ENCODE measurements around the gene PHF21A.
A peak's percentile ranks its signal among the peaks of the same experiment; 100 is the strongest.
"Not testable (repeated sequence)": the region's sequence is repeated elsewhere in the genome, so short reads cannot be mapped to it uniquely, and the experiment has no call there.

PHF21A gene

DNA sequence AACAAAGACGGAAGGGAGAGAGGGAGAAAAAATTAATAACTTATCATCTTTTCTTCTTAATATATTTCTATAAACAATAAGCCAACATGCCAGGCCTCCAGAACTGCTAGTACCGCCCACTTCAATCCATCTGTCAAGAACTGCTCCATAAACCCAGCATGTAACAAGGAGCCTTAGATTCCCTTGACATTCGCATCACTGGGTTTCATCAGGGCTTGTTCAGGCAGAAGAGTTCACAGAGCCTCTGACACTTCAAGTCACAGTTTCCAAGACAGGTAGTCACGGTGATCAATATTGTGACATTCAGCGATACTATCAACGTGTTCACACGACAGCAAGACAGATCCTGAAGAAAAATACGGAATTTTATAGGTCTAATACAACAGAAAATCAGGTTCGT lies 137.1 kb downstream of the PHF21A start:
- no peak for DNase-seq (ENCODE audit: low read depth in 2 of 2)

DNA sequence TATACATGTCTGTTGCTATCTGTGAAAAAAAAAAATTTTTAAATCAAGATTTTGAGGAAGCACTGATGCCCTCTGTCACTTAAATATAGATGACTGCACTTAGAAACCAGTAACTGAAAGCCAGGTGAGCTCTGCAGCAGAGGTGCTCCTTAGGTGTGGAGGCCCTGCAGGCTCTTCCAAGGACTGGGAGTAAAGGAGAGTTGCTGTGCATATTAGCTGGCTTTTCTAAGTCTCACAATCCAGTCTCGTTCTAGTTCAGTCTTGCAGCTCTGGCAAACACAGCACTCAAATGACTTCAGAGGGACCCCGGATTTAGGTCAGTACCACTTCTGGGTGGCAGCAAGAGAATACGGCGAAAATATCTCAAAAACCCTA lies 137.8 kb downstream of the PHF21A start:
- no peak for DNase-seq (ENCODE audit: low read depth in 2 of 2)

DNA sequence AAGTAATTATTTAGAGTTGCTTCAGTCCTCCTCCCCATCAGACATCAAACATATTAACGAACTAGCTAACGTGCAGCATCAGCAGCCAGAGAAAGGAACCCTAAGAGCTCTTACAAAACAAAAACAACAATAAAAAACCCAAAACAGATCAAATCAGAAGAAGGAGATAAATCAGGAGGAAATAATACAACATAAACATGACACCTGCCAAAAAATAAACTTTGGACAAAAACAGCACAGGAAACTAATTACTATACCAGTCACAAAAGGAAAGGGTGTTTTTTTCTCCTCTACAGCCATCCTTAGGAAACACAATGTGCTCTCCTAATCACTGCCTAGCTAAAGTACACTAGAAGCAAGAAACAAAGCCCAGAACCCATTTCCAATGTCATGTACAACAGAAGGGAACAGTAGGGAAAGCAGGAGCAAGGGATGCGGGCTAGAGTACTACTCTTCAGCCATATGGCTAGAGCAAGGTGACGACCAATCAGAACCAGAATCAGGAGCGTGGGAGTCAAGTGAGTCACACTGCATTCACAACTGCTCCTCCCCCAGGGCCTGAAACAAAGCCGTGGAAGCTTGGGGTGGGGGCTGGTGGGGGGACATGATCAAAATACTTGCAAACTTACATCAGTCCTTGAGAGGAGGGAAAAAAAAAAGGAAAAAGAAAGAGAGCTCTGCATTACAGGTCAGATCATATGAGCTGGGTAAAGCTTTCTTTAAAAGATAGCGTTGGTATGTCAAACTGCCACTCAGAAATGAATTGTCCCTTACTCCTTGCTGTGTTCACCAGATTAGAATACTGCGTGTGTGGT lies 138.4 kb downstream of the PHF21A start:
- DNase-seq (ENCODE audit: low read depth in 2 of 2) = peak; percentile 81 to 84

DNA sequence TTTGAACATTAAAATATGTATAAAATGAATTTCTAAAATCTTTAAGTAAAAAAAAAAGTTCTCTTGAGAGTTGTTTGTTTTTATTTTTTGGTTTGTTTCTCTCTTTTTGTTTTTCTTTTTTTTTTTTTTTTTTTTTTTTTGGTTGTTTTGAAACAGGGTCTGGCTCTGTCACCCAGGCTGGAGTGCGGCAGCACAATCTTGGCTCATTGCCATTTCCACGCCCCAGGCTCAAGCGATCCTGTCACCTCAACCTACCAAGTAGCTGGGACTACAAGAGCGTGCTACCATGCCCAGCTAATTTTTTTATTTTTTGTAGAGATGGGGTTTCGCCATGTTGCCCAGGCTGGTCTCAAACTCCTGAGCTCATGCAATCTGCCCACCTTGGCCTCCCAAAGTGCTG lies 139.4 kb downstream of the PHF21A start:
- not testable (repeated sequence) for DNase-seq (ENCODE audit: low read depth in 2 of 2)

DNA sequence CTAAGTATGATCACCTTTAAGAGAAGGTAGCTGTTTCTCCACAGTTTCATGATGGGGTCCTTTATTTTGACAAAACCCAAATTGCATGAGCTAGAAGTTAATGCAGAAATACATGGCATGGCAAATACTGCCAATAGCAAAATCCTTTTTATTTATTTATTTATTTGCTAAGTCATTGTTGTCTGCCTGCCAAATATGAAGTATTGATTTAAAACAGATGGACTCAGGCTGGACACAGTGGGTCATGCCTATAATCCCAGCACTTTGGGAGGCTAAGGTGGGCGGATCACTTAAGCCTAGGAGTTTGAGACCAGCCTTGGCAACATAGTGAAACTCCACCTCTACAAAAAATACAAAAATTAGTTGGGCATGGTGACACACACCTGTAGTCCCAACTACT lies 146.4 kb downstream of the PHF21A start:
- DNase-seq (ENCODE audit: low read depth in 2 of 2) = no peak

DNA sequence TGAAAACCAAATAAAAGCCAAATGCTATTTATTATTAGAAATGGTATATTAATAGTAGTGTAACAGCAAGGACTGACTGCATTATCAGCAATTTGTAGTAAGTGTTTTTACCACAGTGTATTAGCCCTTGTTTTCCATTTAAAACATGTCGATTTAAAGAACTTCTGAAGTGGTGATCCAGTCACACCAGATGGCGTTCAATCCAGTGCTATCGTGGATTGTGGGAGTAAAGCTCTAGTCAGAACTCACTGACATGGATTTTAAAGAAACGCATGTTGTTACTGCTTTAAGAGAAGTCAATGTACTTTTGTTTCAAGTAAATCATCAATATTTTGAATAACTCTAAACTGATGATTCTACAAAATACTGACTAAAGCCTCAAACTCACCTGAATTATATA lies 147.7 kb downstream of the PHF21A start:
- no peak for DNase-seq (ENCODE audit: low read depth in 2 of 2)

DNA sequence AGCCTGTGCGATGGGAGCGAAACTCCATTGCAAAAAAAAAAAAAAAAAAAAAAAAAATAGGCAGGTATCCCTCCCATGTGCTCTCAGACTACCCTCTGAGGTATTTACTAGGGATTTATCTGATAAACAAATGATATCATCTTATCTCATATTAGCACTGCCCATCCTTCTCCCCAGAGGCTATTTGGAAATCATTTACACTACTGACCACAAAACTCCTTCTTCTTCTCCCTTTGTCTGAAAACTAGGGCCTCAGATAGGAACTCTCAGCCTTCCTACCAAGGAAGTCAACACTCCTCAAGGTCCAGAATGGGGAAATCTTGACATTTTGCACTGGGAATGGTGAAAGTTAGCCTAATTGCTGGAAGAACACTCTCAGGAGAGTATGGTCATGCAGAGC lies 152.4 kb downstream of the PHF21A start:
- no peak for DNase-seq (ENCODE audit: low read depth in 2 of 2)

DNA sequence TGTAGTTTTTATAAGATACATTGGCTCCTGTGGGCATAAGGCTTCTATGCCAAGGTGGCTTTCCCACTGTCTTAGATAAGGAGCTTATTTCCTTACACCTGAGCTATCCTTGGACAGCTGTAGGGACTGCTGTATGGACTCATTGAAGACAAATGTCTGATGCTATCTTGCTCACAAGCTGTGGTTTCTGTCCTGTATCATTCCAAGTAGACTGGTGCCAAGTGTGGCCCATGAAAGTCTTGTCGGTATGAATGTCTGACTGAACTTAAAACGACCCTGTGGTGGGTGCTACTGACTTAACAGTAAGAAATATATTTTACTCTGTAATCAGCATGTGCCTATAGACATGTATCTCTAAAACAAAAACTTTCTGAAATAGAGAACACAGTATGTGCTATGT lies 153.7 kb downstream of the PHF21A start:
- DNase-seq (ENCODE audit: low read depth in 2 of 2) = no peak

DNA sequence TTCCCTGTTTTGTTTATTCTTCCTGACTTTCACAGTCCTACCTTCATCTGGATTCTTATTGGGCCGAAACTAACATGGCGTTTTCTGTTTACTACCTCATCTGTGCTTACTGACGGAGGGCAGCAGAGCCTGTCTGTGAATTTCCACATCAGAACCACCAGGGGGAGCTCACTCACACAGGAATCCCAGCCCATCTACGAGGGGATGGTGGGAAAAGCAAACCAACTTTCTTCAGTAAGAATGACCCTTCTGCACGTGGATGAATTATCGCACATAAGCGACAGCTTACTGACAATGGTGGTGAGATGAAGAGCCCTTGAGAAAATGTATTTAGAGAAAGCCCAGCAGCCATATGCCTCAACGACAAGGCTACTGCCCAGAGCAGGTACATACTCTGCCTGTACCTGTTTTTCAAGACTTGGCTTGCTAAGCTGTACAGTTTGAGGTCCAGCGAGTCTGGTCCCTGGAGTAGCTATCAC lies 156.3 kb downstream of the PHF21A start:
- peak; percentile 46 to 55 for DNase-seq (ENCODE audit: low read depth in 2 of 2)

DNA sequence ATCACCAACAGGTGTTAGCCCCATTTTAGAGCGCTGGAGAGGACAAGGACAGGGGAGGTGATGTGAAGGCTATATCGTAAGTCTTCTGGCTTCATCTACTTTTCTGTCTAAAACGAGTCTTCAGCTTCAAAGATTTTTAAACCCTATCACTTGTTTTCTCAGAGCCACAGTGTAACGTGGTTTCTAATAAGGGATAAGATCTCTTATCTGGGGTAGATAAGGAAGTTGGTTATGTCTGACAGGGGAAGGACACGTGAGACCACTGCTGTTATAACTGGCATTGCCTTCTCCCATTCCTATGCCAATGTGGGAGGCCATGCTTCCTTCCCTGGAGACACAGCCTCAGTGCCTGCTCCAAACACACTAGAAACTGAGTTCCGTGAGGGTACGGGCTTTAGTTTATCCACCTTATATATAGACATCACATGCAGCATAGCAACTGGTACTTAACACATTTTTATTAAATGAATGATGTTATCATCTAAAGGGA lies 159.5 kb downstream of the PHF21A start:
- no peak for DNase-seq (ENCODE audit: low read depth in 2 of 2)

DNA sequence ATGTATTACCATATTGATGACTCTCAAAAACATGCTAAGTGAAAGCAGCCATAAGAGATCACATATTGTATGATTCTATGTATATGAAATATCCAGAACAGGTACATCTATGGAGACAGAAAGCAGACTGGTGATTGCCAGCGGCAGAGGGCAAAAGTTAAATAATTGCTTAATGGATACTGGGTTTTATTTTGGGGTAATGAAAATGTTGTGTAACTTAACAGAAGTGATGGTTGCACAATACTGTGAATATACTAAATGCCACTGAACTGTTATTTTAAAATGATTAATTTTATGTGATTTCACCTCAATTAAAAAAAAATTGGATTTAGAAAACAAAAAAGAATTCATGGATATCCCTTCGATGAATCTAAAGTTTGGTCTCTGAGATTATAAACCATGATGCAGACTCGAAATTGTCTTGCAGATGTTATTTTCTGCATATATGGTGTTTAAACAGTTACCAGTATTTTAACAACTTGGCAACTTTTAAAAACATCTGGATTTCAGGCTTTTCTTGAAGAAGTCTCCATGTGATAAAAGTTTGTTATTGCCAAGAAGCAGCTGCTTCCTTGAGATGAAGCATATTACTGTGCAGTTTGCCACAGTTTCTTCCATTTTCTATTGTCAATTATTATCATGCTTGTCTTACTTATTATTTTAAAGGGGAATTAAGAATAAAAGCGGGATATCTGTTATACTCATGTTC lies 160.7 kb downstream of the PHF21A start:
- no peak for DNase-seq (ENCODE audit: low read depth in 2 of 2)

DNA sequence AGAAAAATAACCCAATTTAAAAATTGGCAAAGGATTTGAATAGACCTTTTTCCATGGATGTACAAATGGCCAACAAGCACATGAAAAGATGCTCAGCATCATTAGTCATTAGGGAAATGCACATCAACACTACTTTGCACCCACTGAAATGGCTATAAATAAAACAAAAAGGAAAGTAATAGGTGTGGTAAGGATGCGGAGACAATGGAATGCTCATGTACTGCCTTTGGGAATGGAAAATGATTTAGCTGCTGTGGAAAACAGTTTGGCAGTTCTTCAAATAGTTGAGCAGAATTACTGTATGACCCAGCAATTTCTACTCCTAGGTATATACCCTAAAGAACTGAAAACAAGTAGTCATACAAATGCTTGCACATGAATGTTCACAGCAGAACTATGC lies 161.4 kb downstream of the PHF21A start:
- DNase-seq (ENCODE audit: low read depth in 2 of 2) = peak; percentile 71 to 75

DNA sequence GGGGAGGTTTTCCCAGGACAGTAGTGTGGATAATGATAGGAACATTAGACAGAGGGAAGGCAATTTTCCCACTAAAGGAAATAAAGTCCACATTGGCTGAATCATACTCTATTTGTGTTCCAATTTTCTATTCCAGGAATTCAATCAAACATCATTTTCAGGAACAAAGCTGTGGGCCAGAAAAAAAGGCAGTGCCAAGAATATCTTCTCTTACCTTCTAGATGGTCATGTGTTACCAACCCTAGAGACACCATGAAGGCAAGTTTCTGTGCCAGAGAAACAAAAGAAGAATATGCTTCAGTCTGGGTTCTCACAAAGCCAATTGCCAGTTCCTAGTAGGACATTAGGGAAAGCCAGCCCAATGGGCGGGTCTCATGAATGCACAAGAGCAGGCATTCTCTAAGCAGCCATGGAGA lies 171.3 kb downstream of the PHF21A start:
- no peak for DNase-seq (ENCODE audit: low read depth in 2 of 2)

DNA sequence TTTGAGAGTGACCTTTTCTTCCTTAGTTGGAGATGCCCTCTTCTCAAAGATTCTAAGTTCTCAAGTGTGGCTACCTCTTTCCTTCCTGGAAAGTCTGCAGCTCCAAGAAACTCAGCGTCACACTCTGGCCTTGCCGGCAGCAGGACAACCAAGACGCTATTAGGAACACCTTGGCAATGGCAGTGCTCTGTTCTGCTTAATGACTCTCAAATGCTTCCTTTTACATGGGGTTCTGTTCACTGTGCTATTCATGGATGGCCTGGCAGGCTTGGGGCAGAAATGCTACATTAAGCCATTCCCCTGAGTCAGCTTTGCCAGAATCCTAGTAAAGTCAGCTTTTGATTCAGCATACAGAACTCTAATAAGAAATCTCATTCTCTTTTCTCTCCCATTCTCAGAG lies 172.9 kb downstream of the PHF21A start:
- no peak for DNase-seq (ENCODE audit: low read depth in 2 of 2)

DNA sequence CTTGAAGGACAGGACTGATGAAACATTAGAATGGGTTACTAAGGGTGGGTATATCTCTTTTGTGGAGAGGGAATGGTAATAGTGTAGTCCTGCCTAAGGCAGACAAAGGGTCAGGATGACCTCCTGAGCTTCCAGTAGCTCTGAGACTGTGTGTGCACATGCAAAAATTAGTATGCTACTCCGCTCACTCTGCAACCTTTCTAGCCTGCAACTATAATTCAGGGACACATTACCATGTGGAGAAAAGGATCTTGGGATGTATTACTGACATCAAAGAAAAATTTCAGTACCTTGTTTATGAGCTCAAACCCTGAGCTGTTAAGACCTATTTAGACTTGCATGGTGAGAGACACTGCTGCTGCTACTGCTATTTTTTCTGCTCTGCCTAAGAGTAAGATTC lies 173.4 kb downstream of the PHF21A start:
- no peak for DNase-seq (ENCODE audit: low read depth in 2 of 2)

DNA sequence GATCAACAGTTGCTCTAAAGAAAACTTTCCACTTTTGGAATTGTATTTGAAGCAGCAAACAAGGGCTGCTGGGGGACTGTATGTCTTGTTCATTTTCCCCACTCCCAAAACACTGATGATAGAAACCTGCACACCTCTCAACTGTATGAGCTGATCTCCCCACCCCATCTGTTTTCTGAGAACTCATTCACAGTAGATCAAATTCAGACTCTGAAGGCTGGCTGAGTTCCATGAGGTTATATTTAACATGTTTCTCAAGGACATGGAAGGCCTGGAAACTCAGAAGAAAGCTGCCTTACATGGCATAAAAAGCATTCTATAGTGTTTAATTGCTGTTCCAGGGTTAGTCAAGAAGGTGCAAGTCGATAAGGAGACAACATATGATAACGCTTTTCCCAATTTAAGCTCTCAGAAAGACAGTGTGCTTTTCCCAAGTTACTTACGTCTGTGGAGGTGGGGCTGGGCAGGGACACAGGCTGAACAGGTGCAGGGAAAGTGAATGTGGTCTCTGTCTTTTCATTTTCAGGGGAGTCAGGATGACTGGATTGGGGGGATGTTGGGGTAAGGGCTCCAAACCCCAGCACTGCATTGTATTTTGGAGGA lies 175.8 kb downstream of the PHF21A start:
- DNase-seq (ENCODE audit: low read depth in 2 of 2) = no peak

DNA sequence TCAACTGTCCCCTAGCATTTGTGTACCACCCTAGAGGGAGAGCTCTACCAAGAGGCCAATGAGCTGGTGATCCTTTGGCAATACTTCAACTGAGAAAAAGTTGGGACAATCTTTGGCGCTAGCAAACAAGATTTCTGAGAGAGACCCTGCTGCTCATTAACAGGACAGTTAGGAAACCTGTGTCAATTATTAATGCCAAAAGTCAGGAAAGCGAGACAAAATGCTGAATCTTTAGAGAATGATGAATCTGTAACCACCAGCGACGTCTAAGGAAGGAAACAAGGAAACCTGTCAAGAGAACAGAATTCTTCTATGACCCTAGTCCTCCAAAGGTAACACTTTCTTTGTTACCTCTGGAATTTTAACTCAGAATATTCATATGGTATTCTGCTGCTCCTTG lies 178.9 kb downstream of the PHF21A start:
- no peak for DNase-seq (ENCODE audit: low read depth in 2 of 2)

DNA sequence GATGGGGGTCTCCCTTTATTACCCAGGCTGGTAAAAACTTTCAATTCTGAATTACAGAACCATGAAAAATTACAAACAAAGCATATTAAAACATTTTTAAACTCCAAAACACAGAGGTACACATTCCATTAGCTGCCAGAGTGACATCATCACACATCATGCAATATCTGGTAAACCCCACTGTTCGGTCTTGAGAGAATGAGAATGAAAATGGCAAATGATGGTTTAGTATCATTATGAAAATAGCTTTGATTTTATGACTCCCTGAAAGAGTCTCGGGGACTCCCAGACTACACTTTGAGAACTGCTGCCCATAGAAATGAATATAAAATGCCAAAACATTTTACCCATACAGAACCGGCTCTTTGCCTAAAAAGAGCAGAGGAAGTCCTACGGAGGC lies 180.0 kb downstream of the PHF21A start:
- DNase-seq (ENCODE audit: low read depth in 2 of 2) = no peak

DNA sequence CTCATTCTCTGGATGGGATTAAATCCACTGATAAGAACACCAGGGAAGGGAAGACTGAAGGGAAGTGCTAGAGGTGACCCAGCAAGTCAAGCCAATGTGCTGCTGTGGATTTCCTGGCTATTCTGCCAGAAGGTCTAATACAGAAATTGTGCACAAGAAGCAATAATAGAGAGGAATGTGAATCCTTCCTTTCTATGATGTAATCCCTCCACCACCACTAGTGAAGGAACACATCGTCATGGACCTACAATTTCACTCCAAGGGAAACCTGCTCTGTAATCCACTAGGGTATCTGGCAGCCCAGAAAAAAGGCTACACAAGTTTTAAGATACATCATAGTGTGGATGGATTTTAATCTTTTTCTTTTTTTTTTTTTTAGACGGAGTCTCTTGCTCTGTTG lies 181.4 kb downstream of the PHF21A start:
- no peak for DNase-seq (ENCODE audit: low read depth in 2 of 2)

DNA sequence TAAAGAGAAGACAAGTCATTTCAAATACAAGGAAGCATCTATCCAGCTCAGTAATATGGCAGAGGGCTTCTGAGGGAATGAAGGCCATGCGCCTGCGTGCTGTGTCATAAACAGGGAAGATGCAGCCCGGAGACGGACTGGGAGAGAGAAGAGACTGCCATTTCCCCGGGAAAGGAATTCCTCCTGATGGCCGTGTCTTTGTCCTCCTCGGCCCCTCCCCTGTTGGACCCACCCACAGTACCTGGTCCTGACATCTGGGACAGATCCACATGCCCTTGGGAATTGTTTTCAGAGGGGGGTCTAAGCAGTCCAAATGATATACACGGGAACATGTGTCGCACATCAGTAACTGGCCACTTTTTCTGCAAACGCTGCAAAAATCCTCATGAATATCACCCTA lies 183.3 kb downstream of the PHF21A start:
- DNase-seq (ENCODE audit: low read depth in 2 of 2) = no peak

DNA sequence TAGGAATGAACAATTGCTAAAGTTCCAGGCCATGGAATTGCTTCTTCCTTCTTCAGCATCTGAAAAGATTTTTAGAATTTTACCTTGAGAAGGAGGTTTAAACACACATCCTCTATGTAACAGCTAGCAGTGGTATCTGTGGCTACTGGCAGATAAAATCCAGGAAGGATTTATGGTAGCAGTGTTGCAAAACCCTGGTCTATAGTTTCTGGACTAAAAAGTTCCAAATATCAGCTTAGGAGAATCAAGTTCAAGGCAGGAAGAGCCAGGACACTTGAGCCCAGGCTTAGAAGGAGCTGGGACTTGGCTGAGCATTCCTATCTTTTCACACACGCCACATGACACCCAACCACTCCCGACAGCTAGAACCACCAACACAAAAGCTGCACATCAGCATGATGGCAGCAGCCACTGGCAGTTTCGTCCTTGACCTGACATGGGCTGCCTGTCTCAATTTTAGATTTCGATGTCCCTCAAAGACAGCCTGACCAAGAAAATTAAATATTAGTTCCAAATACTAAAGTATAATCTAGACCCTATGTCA lies 184.7 kb downstream of the PHF21A start:
- no peak for DNase-seq (ENCODE audit: low read depth in 2 of 2)

DNA sequence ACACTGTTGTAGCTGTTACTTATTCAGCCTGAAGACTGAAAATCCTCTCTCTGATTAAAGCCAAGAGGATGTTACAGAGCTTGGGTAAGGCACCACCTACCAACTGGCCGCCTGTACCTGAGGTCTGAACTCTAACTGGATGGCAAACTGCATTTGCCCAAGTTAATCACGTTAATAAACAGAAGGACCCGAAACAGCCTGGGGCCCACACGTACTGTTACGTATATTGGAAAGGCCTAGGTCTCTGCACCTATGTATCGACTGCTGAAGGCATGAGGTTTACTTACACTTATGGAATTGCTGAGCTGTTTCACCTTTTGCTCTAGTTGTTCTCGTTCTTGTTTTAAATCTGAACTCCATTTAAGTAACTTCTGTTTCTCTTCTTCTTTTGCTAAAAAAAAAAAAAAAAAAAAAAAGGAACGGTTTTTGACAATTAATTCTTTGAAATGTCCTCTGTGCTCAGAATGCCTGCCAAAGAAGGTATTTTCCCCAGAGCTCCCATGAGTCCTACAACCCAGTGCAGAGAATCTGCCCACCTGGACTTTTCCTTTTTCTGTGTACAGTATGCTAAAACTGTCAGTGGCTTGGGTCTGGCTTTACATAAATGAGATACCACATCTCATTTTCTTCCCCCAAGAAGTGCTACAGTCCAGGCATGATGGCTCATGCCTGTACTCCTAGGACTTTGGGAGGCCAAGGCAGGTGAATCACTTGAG lies 185.7 kb downstream of the PHF21A start:
- no peak for DNase-seq (ENCODE audit: low read depth in 2 of 2)
